Gastrocnemius medialis (tissue), 4 donors: ENCODE data around the gene PHTF2. TPM values are rescaled to one million over a fixed set of nuclear protein-coding genes. Genes with fewer than 3 reads are reported as not detected.
A peak's percentile ranks its signal among the peaks of the same experiment; 100 is the strongest.

Experiments
- ATAC-seq, 2 donors: fragments of 150-250 bp; one replicate each; pipeline ENCODE4 v1.9.1; 2016
- DNase-seq, 2 donors: peaks; one replicate each; pipeline ENCODE4 v3.0.0-alpha.2; 2019
- H3K27ac ChIP-seq, 4 donors: fragments of 200-600 bp; sonication (generic); 1 replicate in 1 of 4; 2 replicates in 3 of 4; pipeline ENCODE4 v1.5.1; 2016 to 2018; ENCODE audit warnings: mild to moderate bottlenecking in 2 of 4, moderate library complexity in 1 of 4
- H3K27me3 ChIP-seq, 3 donors: fragments of 200-600 bp; sonication (generic) in 2 of 3; 1 replicate in 1 of 3; 2 replicates in 2 of 3; pipeline versions ENCODE4 v1.5.1 to v1.6.0; 2016 to 2019; ENCODE audit warnings: mild to moderate bottlenecking in 1 of 3, moderate library complexity in 1 of 3
- H3K36me3 ChIP-seq, 2 donors: fragments of 200-600 bp; sonication (generic) in 1 of 2; one replicate each; pipeline ENCODE4 v1.5.1; 2017 to 2018
- H3K4me1 ChIP-seq, 2 donors: fragments of 200-600 bp; sonication (generic) in 1 of 2; one replicate each; pipeline ENCODE4 v1.5.1; 2016 to 2017; ENCODE audit warnings: mild to moderate bottlenecking in 2 of 2
- H3K4me3 ChIP-seq, 4 donors: fragments of 200-600 bp; sonication (generic) in 3 of 4; 1 replicate in 1 of 4; 2 replicates in 3 of 4; pipeline ENCODE4 v1.5.1; 2016 to 2019; ENCODE audit warnings: mild to moderate bottlenecking in 2 of 4
- H3K9me3 ChIP-seq, 3 donors: fragments of 200-600 bp; sonication (generic) in 2 of 3; 1 replicate in 1 of 3; 2 replicates in 2 of 3; pipeline ENCODE4 v1.5.1; 2016 to 2019
- CTCF ChIP-seq, 5 experiments: fragments of 450-650 bp in 3 of 5; fragments of 200-600 bp in 2 of 5; sonication (generic) in 2 of 5; IDR thresholded peaks in 4 of 5; conservative IDR thresholded peaks in 1 of 5; 1 replicate in 4 of 5; 2 replicates in 1 of 5; pipeline ENCODE4 v1.5.1; 2016 to 2019; ENCODE audit warnings: antibody characterized with exemption in 5 of 5, mild to moderate bottlenecking in 3 of 5, moderate library complexity in 3 of 5
- POLR2A ChIP-seq, 2 donors: fragments of 450-650 bp; IDR thresholded peaks; one replicate each; pipeline ENCODE4 v1.6.1; 2017; ENCODE audit warnings: antibody characterized with exemption in 2 of 2, mild to moderate bottlenecking in 2 of 2, moderate library complexity in 2 of 2
- in situ Hi-C, 4 donors: fragments of 200-750 bp; cut with MboI; loops; one replicate each; pipeline versions ENCODE4 v1.15.0 to v1.8.0; 2017; ENCODE audit warnings: low sequenced_read_pairs in 4 of 4
- intact Hi-C: fragments of 100-400 bp; cut with DNase I; formaldehyde crosslinking; loops from one replicate; pipeline ENCODE4 v1.15.1; 2023; ENCODE audit warnings: low total_unique reads
- total RNA-seq, 4 donors: library from RNA; depleted of rRNA; stranded (reverse); fragments of >200 nt; gene quantifications; one replicate each; pipeline versions ENCODE4 v1.1.0 to v1.2.3, GENCODE V29; 2016

Gene PHTF2
- total RNA-seq, 4 donors from 2014 or later: 81.2 to 163 (median 108) TPM

GRCh38 chr7:77837275-77837674 is 38.7 kb downstream of the PHTF2 start:
- TF ChIP-seq CTCF (IDR thresholded peaks at IDR 0.05 in 4 of 5, conservative IDR thresholded peaks at IDR 0.05 in 1 of 5) (no peak), POLR2A (IDR thresholded peaks at IDR 0.05) (no peak)
- Histone ChIP-seq H3K36me3 (no peaks in the 10 kb centered on the region), H3K4me3 (no peak overlapping the region), H3K4me1 (peaks cover 50 to 59% of the 10 kb centered on the region in 2 donors), H3K27ac (peak overlapping the region; percentile 57 to 85 (median 74)), H3K27me3 (no peaks in the 10 kb centered on the region), H3K9me3 (no peaks in the 10 kb centered on the region)
- intact Hi-C loops (no loop called here), in situ Hi-C loops (no loop called here)
- ATAC-seq (peak; percentile 54 to 61), DNase-seq (no peak)

GRCh38 chr7:77837966-77838365 is 39.4 kb downstream of the PHTF2 start:
- no peak for ATAC-seq
- in situ Hi-C loops (no loop called here), intact Hi-C loops (no loop called here)

GRCh38 chr7:77838929-77839491 is 40.4 kb downstream of the PHTF2 start:
- H3K36me3 ChIP-seq: no peaks in the 10 kb centered on the region
- peaks cover 50 to 51% of the 10 kb centered on the region in 2 donors for H3K4me1 ChIP-seq
- ATAC-seq: peak; percentile 52 to 66
- intact Hi-C loops (no loop called here), in situ Hi-C loops (no loop called here)
- H3K27ac ChIP-seq: peak overlapping the region; percentile 70 to 85 (median 74)
- no peaks in the 10 kb centered on the region for H3K9me3 ChIP-seq
- H3K4me3 ChIP-seq: peak overlapping the region in 2 of 4 donors; percentile 2 to 7
- no peak for DNase-seq
- no peak for TF ChIP-seq CTCF (IDR thresholded peaks at IDR 0.05 in 4 of 5, conservative IDR thresholded peaks at IDR 0.05 in 1 of 5)
- TF ChIP-seq POLR2A (IDR thresholded peaks at IDR 0.05): no peak
- H3K27me3 ChIP-seq: no peaks in the 10 kb centered on the region

More at GRCh38 chr7:77837966-77838365, 39.4 kb downstream of the PHTF2 start:
- Histone ChIP-seq H3K4me3 (no peak overlapping the region), H3K9me3 (no peaks in the 10 kb centered on the region), H3K4me1 (peaks cover 53 to 56% of the 10 kb centered on the region in 2 donors), H3K27ac (peak overlapping the region; percentile 57 to 85 (median 74)), H3K27me3 (no peaks in the 10 kb centered on the region), H3K36me3 (no peaks in the 10 kb centered on the region)
- no peak for TF ChIP-seq CTCF (IDR thresholded peaks at IDR 0.05 in 4 of 5, conservative IDR thresholded peaks at IDR 0.05 in 1 of 5)
- TF ChIP-seq POLR2A (IDR thresholded peaks at IDR 0.05): no peak
- no peak for DNase-seq

- no peak for DNase-seq
- Histone ChIP-seq H3K4me1 (peaks cover 41 to 46% of the 10 kb centered on the region in 2 donors), H3K36me3 (no peaks in the 10 kb centered on the region), H3K27ac (peak overlapping the region; percentile 70 to 85 (median 74)), H3K9me3 (no peaks in the 10 kb centered on the region), H3K27me3 (no peaks in the 10 kb centered on the region), H3K4me3 (peak overlapping the region in 3 of 4 donors; percentile 14 to 25 (median 23))
- TF ChIP-seq POLR2A (IDR thresholded peaks at IDR 0.05) (peak in 1 of 2 donors; percentile 31), CTCF (IDR thresholded peaks at IDR 0.05 in 4 of 5, conservative IDR thresholded peaks at IDR 0.05 in 1 of 5) (no peak)
- in situ Hi-C loops (no loop called here), intact Hi-C loops (no loop called here)
- ATAC-seq: peak in 1 of 2 donors; percentile 65
Measured at GRCh38 chr7:77839919-77840318, 41.3 kb downstream of the PHTF2 start.
